DOHH2 (cell line): ENCODE results near the gene ADM.

ENCODE experiments used
- CTCF ChIP-seq: fragments of 200-600 bp; sonication (generic); IDR thresholded peaks from one replicate; pipeline ENCODE4 v1.5.1; 2014; ENCODE audit warnings: antibody characterized with exemption, mild to moderate bottlenecking, low read depth, low read length; ENCODE audit not compliant: poor library complexity, severe bottlenecking
- EZH2phosphoT487 ChIP-seq: fragments of 200-600 bp; sonication (generic); IDR thresholded peaks from 2 replicates; pipeline ENCODE4 v1.6.1; 2017; ENCODE audit warnings: borderline replicate concordance, mild to moderate bottlenecking, antibody characterized with exemption, low read length, moderate library complexity, mixed read lengths

GRCh38 chr11:10274726-10275125, 30.1 kb upstream of the ADM start:
- TF ChIP-seq CTCF: no peak
- TF ChIP-seq EZH2phosphoT487: no peak
